G401 (cell line): Measurements from ENCODE around the gene OPN1SW. TPM values are rescaled to one million over a fixed set of nuclear protein-coding genes. Genes with fewer than 3 reads are reported as not detected.
A peak's percentile ranks its signal among the peaks of the same experiment; 100 is the strongest.

Source experiments
- DNase-seq: peaks from one replicate; pipeline ENCODE4 v3.0.0-alpha.2; 2015; ENCODE audit warnings: low spot score
- in situ Hi-C: cut with HindIII; loops from 2 replicates; pipeline ENCODE4 v1.10.0; 2016; ENCODE audit warnings: low sequenced_read_pairs, mixed read lengths
- total RNA-seq: library from RNA; depleted of rRNA; stranded (reverse); fragments of >200 nt; shearing (Covaris generic); gene quantifications from 2 replicates; pipeline ENCODE4 v1.2.3, GENCODE V29; 2014; rRNA removed

The OPN1SW gene
- total RNA-seq = not detected in 2 replicates

GRCh38 chr7:128775744-128776474 lies at the start of gene OPN1SW:
TSS of gene OPN1SW (minus strand) at chr7:128775794. CDS start at chr7:128775781, 13 bp downstream.
- no peak for DNase-seq
- in situ Hi-C loops = no loop called here

GRCh38 chr7:128821724-128822123 lies 46.1 kb upstream of the OPN1SW start:
- DNase-seq = no peak
- in situ Hi-C loops = no loop called here

GRCh38 chr7:128818694-128819093 lies 43.1 kb upstream of the OPN1SW start:
- no peak for DNase-seq
- in situ Hi-C loops = no loop called here

GRCh38 chr7:128815289-128815942 lies 39.8 kb upstream of the OPN1SW start:
- in situ Hi-C loops = no loop called here

GRCh38 chr7:128814499-128814898 lies 38.9 kb upstream of the OPN1SW start:
- in situ Hi-C loops = no loop called here
- DNase-seq = no peak

More at GRCh38 chr7:128815289-128815942, 39.8 kb upstream of the OPN1SW start:
- no peak for DNase-seq

GRCh38 chr7:128812514-128813168 lies 37.0 kb upstream of the OPN1SW start:
- DNase-seq = no peak
- in situ Hi-C loops = no loop called here

- in situ Hi-C loops = no loop called here
These were observed 36.2 kb upstream of the OPN1SW start for GRCh38 chr7:128811631-128812430.

GRCh38 chr7:128810997-128811396 lies 35.4 kb upstream of the OPN1SW start:
- in situ Hi-C loops = no loop called here
- no peak for DNase-seq

More at GRCh38 chr7:128811631-128812430, 36.2 kb upstream of the OPN1SW start:
- DNase-seq = peak; percentile 62

- in situ Hi-C loops = no loop called here
- DNase-seq = no peak
These were observed 34.9 kb upstream of the OPN1SW start for GRCh38 chr7:128810473-128810872.

GRCh38 chr7:128809363-128809762 lies 33.8 kb upstream of the OPN1SW start:
- DNase-seq = no peak

GRCh38 chr7:128807191-128807590 lies 31.6 kb upstream of the OPN1SW start:
- DNase-seq = no peak
- in situ Hi-C loops = no loop called here

More at GRCh38 chr7:128809363-128809762, 33.8 kb upstream of the OPN1SW start:
- in situ Hi-C loops = no loop called here

GRCh38 chr7:128805225-128805624 lies 29.6 kb upstream of the OPN1SW start:
- in situ Hi-C loops = no loop called here
- DNase-seq = no peak

GRCh38 chr7:128804484-128804883 lies 28.9 kb upstream of the OPN1SW start:
- in situ Hi-C loops = no loop called here

GRCh38 chr7:128801667-128802418 lies 26.2 kb upstream of the OPN1SW start:
- in situ Hi-C loops = no loop called here
- no peak for DNase-seq

More at GRCh38 chr7:128804484-128804883, 28.9 kb upstream of the OPN1SW start:
- DNase-seq = no peak

- in situ Hi-C loops = no loop called here
- no peak for DNase-seq
These were observed 25.4 kb upstream of the OPN1SW start for GRCh38 chr7:128801003-128801402.

- no peak for DNase-seq
- in situ Hi-C loops = no loop called here
These were observed 25.0 kb upstream of the OPN1SW start for GRCh38 chr7:128800567-128800966.

GRCh38 chr7:128799451-128799850 lies 23.9 kb upstream of the OPN1SW start:
- DNase-seq = no peak
- in situ Hi-C loops = no loop called here

GRCh38 chr7:128796327-128796726 lies 20.7 kb upstream of the OPN1SW start:
- in situ Hi-C loops = no loop called here
- no peak for DNase-seq

GRCh38 chr7:128795129-128795528 lies 19.5 kb upstream of the OPN1SW start:
- in situ Hi-C loops = no loop called here
- DNase-seq = no peak
